Uterus (tissue), 2 donors: Measurements from ENCODE around the gene HLCS.

ENCODE experiments used
- CTCF ChIP-seq, 4 experiments: fragments of 200-600 bp in 2 of 4; fragments of 450-650 bp in 2 of 4; sonication (generic) in 2 of 4; IDR thresholded peaks; one replicate each; pipeline ENCODE4 v1.5.1; 2016 to 2019; ENCODE audit warnings: antibody characterized with exemption in 4 of 4, mild to moderate bottlenecking in 2 of 4, moderate library complexity in 1 of 4
- POLR2A ChIP-seq, 2 donors: fragments of 450-650 bp; IDR thresholded peaks; one replicate each; pipeline ENCODE4 v1.6.1; 2016; ENCODE audit warnings: antibody characterized with exemption in 2 of 2, mild to moderate bottlenecking in 1 of 2, moderate library complexity in 1 of 2

- no peak for TF ChIP-seq CTCF (IDR thresholded peaks at IDR 0.05)
- no peak for TF ChIP-seq POLR2A (IDR thresholded peaks at IDR 0.05)
Observed at GRCh38 chr21:36946949-36947356, 19.5 kb downstream of the HLCS start.
